Vagina (tissue), 2 donors: ENCODE data around the gene PDAP1. TPM values are rescaled to one million over a fixed set of nuclear protein-coding genes. Genes with fewer than 3 reads are reported as not detected.
"Not testable (repeated sequence)": the region's sequence is repeated elsewhere in the genome, so short reads cannot be mapped to it uniquely, and the experiment has no call there.

Experiments
- DNase-seq, 2 donors: peaks; one replicate each; pipeline ENCODE4 v3.0.0-alpha.2; 2017; ENCODE audit errors: extremely low spot score in 2 of 2
- H3K27ac ChIP-seq: fragments of 200-600 bp; sonication (generic); one replicate; pipeline ENCODE4 v1.5.1; 2019
- H3K27me3 ChIP-seq: fragments of 200-600 bp; sonication (generic); one replicate; pipeline ENCODE4 v1.5.1; 2019
- H3K36me3 ChIP-seq, 2 donors: fragments of 200-600 bp; sonication (generic); one replicate each; pipeline ENCODE4 v1.5.1; 2017 to 2019
- H3K4me1 ChIP-seq: fragments of 200-600 bp; sonication (generic); one replicate; pipeline ENCODE4 v1.5.1; 2019
- H3K4me3 ChIP-seq, 2 donors: fragments of 200-600 bp; sonication (generic); 1 replicate in 1 of 2; 2 replicates in 1 of 2; pipeline ENCODE4 v1.5.1; 2016 to 2019
- H3K9me3 ChIP-seq: fragments of 200-600 bp; sonication (generic); one replicate; pipeline ENCODE4 v1.5.1; 2019
- POLR2A ChIP-seq, 2 donors: fragments of 450-650 bp; IDR thresholded peaks; one replicate each; pipeline ENCODE4 v1.6.1; 2017; ENCODE audit warnings: antibody characterized with exemption in 2 of 2, mild to moderate bottlenecking in 2 of 2, moderate library complexity in 2 of 2
- POLR2AphosphoS5 ChIP-seq, 2 donors: sonication (generic); formaldehyde crosslinking; IDR thresholded peaks; one replicate each; pipeline ENCODE4 v1.9.0; 2017; ENCODE audit warnings: antibody characterized with exemption in 2 of 2, mild to moderate bottlenecking in 2 of 2, low read depth in 1 of 2; ENCODE audit not compliant: insufficient read depth in 1 of 2
- intact Hi-C: fragments of 100-400 bp; cut with DNase I; formaldehyde crosslinking; loops from one replicate; pipeline ENCODE4 v1.15.1; 2023
- total RNA-seq: library from RNA; depleted of rRNA; stranded (reverse); fragments of >200 nt; gene quantifications from one replicate; pipeline ENCODE4 v1.2.3, GENCODE V29; 2016
- TF ChIP-seq, protein P1 (sequence below), 3 experiments: fragments of 450-650 bp in 2 of 3; fragments of 200-600 bp in 1 of 3; sonication (generic) in 1 of 3; IDR thresholded peaks; one replicate each; pipeline ENCODE4 v1.5.1; 2017 to 2019; ENCODE audit warnings: antibody characterized with exemption in 3 of 3, mild to moderate bottlenecking in 2 of 3, moderate library complexity in 2 of 3

The PDAP1 gene
- total RNA-seq, 1 donor from 2014 or later: 48.1 TPM

DNA sequence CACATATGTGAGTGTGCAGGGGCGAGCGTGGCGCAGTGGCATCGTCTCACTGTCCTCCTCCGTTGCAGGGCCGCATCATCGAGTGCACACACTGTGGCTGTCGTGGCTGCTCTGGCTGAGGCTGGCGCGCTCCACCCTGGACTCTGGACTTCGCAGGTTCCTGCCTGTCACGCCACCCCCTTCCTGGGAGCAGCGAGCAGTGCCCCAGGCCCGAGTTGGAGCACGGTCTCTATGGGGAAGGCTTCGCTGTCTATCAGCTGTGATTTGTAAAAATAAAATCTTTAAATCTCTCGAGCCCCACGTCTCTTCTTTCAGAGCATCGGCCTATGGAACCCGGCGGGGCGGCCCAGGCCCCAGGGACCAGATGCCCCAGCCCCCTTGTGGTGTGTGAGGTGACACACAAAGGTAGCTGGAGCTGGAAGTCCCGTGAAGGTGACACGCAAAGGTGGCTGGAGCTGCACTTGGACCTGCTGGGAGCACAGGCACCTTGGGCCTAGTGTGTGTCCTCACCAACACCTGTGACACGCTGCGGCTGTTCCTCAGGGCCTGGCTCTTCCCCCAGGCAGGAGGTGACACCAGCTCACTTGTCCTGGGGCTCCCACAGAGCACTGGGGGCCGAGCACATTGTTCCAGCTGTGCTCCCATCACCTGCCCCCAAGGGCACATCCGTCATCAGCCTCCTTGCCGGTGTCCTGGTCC lies 11.1 kb upstream of the PDAP1 start:
- H3K9me3 ChIP-seq: no peaks in the 10 kb centered on the region
- H3K4me3 ChIP-seq: no peak overlapping the region
- H3K4me1 ChIP-seq: no peaks in the 10 kb centered on the region
- TF ChIP-seq, protein P1, sequence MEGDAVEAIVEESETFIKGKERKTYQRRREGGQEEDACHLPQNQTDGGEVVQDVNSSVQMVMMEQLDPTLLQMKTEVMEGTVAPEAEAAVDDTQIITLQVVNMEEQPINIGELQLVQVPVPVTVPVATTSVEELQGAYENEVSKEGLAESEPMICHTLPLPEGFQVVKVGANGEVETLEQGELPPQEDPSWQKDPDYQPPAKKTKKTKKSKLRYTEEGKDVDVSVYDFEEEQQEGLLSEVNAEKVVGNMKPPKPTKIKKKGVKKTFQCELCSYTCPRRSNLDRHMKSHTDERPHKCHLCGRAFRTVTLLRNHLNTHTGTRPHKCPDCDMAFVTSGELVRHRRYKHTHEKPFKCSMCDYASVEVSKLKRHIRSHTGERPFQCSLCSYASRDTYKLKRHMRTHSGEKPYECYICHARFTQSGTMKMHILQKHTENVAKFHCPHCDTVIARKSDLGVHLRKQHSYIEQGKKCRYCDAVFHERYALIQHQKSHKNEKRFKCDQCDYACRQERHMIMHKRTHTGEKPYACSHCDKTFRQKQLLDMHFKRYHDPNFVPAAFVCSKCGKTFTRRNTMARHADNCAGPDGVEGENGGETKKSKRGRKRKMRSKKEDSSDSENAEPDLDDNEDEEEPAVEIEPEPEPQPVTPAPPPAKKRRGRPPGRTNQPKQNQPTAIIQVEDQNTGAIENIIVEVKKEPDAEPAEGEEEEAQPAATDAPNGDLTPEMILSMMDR (IDR thresholded peaks at IDR 0.05): no peak
- TF ChIP-seq POLR2A (IDR thresholded peaks at IDR 0.05) (no peak), POLR2AphosphoS5 (IDR thresholded peaks at IDR 0.05; ENCODE audit: insufficient read depth in 1 of 2, low read depth in 1 of 2) (no peak)
- H3K27me3 ChIP-seq: no peaks in the 10 kb centered on the region
- DNase-seq: no peak
- no peak overlapping the region for H3K27ac ChIP-seq
- peaks cover 0 to 80% of the 10 kb centered on the region in 2 donors for H3K36me3 ChIP-seq
- intact Hi-C loops: no loop called here

DNA sequence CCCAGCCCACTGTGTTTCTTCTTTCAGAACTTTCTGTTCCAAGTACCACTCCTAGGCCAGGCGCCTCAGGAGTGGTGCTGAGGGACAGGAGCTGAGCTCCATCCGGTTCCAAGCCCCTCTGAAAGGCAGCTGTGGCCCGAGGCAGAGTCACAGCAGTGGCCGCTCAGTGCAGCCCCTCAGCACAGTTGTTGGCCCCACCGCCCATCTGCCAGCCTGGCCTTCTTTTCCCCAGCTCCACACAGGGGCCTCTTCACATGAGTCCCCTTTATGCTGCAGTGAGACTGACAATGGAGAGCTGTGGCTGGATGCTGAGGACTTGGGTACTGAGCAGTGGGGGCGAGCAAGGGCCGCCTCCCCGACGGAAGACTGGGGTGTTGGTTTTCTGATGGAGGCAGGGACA lies 9.9 kb upstream of the PDAP1 start:
- Histone ChIP-seq H3K4me1 (no peaks in the 10 kb centered on the region), H3K36me3 (peaks cover 0 to 77% of the 10 kb centered on the region in 2 donors), H3K9me3 (no peaks in the 10 kb centered on the region), H3K4me3 (no peak overlapping the region), H3K27ac (no peak overlapping the region), H3K27me3 (no peaks in the 10 kb centered on the region)
- intact Hi-C loops: no loop called here
- TF ChIP-seq, protein P1 (IDR thresholded peaks at IDR 0.05): no peak
- TF ChIP-seq POLR2A (IDR thresholded peaks at IDR 0.05): no peak
- TF ChIP-seq POLR2AphosphoS5 (IDR thresholded peaks at IDR 0.05; ENCODE audit: insufficient read depth in 1 of 2, low read depth in 1 of 2): no peak
- DNase-seq: no peak

DNA sequence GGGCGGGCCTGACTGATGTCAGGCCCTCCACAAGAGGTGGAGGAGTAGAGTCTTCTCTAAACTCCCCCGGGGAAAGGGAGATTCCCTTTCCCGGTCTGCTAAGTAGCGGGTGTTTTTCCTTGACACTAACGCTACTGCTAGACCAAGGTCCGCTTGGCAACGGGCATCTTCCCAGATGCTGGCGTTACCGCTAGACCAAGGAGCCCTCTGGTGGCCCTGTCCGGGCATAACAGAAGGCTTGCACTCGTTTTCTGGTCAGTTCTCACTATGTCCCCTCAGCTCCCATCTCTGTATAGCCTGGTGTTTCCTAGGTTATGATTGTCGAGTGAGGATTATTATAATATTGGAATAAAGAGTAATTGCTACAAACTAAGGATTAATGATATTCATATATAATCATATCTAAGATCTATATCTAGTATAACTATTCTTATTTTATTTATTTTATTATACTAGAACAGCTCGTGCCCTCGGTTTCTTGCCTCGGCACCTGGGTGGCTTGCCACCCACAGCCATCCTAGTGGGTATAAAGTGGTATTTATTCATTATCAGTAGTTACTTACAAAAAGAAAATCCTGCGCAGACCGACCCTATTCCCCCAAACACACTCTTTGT lies 7.2 kb upstream of the PDAP1 start:
- H3K27ac ChIP-seq, DNase-seq, H3K9me3 ChIP-seq, intact Hi-C loops, H3K4me1 ChIP-seq, H3K4me3 ChIP-seq, H3K27me3 ChIP-seq: not testable (repeated sequence)
- peaks cover 8 to 91% of the 10 kb centered on the region in 2 donors for H3K36me3 ChIP-seq
- TF ChIP-seq, protein P1 (IDR thresholded peaks at IDR 0.05): peak in 1 of 3 experiments; percentile 41

DNA sequence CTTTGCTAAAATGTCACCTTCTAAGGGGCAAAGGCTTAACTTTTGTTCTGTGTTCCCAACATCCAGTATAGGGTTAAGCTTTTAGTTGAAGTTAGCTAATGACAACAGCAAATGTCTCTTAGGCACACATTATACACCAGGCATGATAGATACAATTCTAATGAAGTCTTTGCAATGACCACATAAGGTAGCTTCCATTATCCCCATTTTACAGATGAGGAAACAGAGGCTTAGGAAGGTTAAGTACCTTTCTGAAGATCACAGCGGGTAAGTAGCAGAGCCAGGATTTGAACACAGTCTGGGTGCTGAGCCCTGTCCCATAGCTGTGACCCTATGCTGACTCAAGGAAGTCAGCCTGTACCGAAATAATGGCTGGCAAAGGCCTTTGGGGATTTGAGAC lies 2.2 kb upstream of the PDAP1 start:
- peaks cover 8 to 47% of the 10 kb centered on the region in 2 donors for H3K36me3 ChIP-seq
- H3K4me1 ChIP-seq: peaks cover 45% of the 10 kb centered on the region
- H3K4me3 ChIP-seq: no peak overlapping the region
- H3K9me3 ChIP-seq: no peaks in the 10 kb centered on the region
- intact Hi-C loops: no loop called here
- H3K27ac ChIP-seq: no peak overlapping the region
- no peaks in the 10 kb centered on the region for H3K27me3 ChIP-seq
- TF ChIP-seq, protein P1 (IDR thresholded peaks at IDR 0.05): no peak
- DNase-seq: no peak

DNA sequence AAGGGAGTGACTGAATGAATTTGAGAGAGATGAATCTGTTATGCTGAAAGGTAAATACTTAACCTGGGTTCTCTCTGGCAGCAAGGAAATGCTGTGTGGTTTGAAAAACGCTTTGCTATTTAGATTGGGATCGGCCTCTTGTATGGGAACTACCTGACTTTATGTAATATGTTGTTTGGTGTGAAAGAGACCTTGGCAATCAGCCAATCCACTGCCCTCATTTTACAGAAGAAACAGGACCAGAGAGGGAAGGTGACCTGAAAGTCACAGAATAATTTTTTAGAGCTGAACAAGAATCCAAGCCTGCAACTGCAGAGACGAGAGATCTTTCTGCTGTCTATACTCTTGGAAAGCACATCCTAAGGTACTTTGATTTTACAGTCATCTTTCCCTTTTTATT lies 1.4 kb upstream of the PDAP1 start:
- H3K4me1 ChIP-seq: peaks cover 53% of the 10 kb centered on the region

More for the DNA sequence above, 1.4 kb upstream of the PDAP1 start:
- peak overlapping the region; percentile 94 to 99 for H3K4me3 ChIP-seq
- intact Hi-C loops: loop anchor here (10.0 kb wide), 1 partner anchor 265 kb away; the partner anchor contains the start of gene SMURF1
- H3K36me3 ChIP-seq: peaks cover 8 to 39% of the 10 kb centered on the region in 2 donors
- no peak for DNase-seq
- no peaks in the 10 kb centered on the region for H3K9me3 ChIP-seq
- TF ChIP-seq POLR2AphosphoS5 (IDR thresholded peaks at IDR 0.05; ENCODE audit: insufficient read depth in 1 of 2, low read depth in 1 of 2): no peak
- TF ChIP-seq, protein P1 (IDR thresholded peaks at IDR 0.05): no peak
- TF ChIP-seq POLR2A (IDR thresholded peaks at IDR 0.05): no peak
- H3K27me3 ChIP-seq: no peaks in the 10 kb centered on the region
- H3K27ac ChIP-seq: no peak overlapping the region
